Measurements from ENCODE around the gene GALNT11. TPM values are rescaled to one million over a fixed set of nuclear protein-coding genes. Genes with fewer than 3 reads are reported as not detected.

Gene GALNT11
- polyA plus RNA-seq, 3 donors: 17.7 to 25.9 (median 20.6) TPM

GRCh38 chr7:152144557-152145245 lies 119.2 kb downstream of the GALNT11 start:
- H3K36me3 Mint-ChIP-seq: peaks cover 92 to 100% of the 10 kb centered on the region in 2 donors
- Histone ChIP-seq H3K4me1 (ENCODE audit: control insufficient read depth in 1 of 2, insufficient read depth in 2 of 2, low read length in 2 of 2) (no peaks in the 10 kb centered on the region), H2AFZ (ENCODE audit: insufficient read depth, low read depth, low read length, poor library complexity, severe bottlenecking) (no peak overlapping the region), H3K4me3 (replicated peaks in 1 of 3; ENCODE audit: low read depth in 2 of 3, low read length in 3 of 3) (no peak overlapping the region), H4K20me1 (ENCODE audit: insufficient read depth, low read length) (peaks cover 65% of the 10 kb centered on the region), H3K4me2 (replicated peaks; ENCODE audit: extremely low read depth, low read length, poor library complexity, severe bottlenecking) (no peak overlapping the region), H3K36me3 (replicated peaks in 1 of 2; ENCODE audit: control insufficient read depth in 1 of 2, insufficient read depth in 2 of 2, low read length in 2 of 2) (peaks cover 95 to 100% of the 10 kb centered on the region in 2 donors), H3K27me3 (ENCODE audit: control insufficient read depth in 2 of 2, insufficient read depth in 2 of 2, low read length in 2 of 2) (no peaks in the 10 kb centered on the region), H3K27ac (ENCODE audit: low read depth in 1 of 2, low read length in 2 of 2) (no peak overlapping the region), H3K9ac (ENCODE audit: insufficient read depth, low read length, poor library complexity, severe bottlenecking) (no peak overlapping the region), H3K9me3 (replicated peaks in 1 of 2; ENCODE audit: control insufficient read depth in 1 of 2, insufficient read depth in 1 of 2, low read length in 2 of 2) (no peaks in the 10 kb centered on the region), H3K79me2 (ENCODE audit: insufficient read depth, low read length) (no peaks in the 10 kb centered on the region)
- H3K4me1 Mint-ChIP-seq: no peaks in the 10 kb centered on the region
- no peak for DNase-seq
- H3K27me3 Mint-ChIP-seq (ENCODE audit: low read depth in 3 of 3): no peaks in the 10 kb centered on the region
- 88% methylated on average over 7 of the region's 12 CpGs for whole genome bisulfite sequencing (ENCODE audit: insufficient coverage)
- peaks cover 0 to 2% (median 0%) of the 10 kb centered on the region in 7 donors for H3K9me3 Mint-ChIP-seq
- TF ChIP-seq, protein P1, sequence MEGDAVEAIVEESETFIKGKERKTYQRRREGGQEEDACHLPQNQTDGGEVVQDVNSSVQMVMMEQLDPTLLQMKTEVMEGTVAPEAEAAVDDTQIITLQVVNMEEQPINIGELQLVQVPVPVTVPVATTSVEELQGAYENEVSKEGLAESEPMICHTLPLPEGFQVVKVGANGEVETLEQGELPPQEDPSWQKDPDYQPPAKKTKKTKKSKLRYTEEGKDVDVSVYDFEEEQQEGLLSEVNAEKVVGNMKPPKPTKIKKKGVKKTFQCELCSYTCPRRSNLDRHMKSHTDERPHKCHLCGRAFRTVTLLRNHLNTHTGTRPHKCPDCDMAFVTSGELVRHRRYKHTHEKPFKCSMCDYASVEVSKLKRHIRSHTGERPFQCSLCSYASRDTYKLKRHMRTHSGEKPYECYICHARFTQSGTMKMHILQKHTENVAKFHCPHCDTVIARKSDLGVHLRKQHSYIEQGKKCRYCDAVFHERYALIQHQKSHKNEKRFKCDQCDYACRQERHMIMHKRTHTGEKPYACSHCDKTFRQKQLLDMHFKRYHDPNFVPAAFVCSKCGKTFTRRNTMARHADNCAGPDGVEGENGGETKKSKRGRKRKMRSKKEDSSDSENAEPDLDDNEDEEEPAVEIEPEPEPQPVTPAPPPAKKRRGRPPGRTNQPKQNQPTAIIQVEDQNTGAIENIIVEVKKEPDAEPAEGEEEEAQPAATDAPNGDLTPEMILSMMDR (IDR thresholded peaks at IDR 0.05): no peak
- H3K4me3 Mint-ChIP-seq: no peak overlapping the region
- peak overlapping the region in 2 of 7 donors; percentile 47 to 50 for H3K27ac Mint-ChIP-seq
- intact Hi-C loops (cut with micrococcal nuclease): no loop called here

GRCh38 chr7:152145853-152146466 lies 120.5 kb downstream of the GALNT11 start:
- peaks cover 0 to 2% (median 0%) of the 10 kb centered on the region in 3 donors for H3K27me3 Mint-ChIP-seq (ENCODE audit: low read depth in 3 of 3)
- Histone ChIP-seq H3K9ac (ENCODE audit: insufficient read depth, low read length, poor library complexity, severe bottlenecking) (no peak overlapping the region), H3K9me3 (replicated peaks in 1 of 2; ENCODE audit: control insufficient read depth in 1 of 2, insufficient read depth in 1 of 2, low read length in 2 of 2) (no peaks in the 10 kb centered on the region), H3K27me3 (ENCODE audit: control insufficient read depth in 2 of 2, insufficient read depth in 2 of 2, low read length in 2 of 2) (no peaks in the 10 kb centered on the region), H3K79me2 (ENCODE audit: insufficient read depth, low read length) (no peaks in the 10 kb centered on the region), H3K4me3 (replicated peaks in 1 of 3; ENCODE audit: low read depth in 2 of 3, low read length in 3 of 3) (no peak overlapping the region), H3K36me3 (replicated peaks in 1 of 2; ENCODE audit: control insufficient read depth in 1 of 2, insufficient read depth in 2 of 2, low read length in 2 of 2) (peaks cover 95 to 100% of the 10 kb centered on the region in 2 donors), H2AFZ (ENCODE audit: insufficient read depth, low read depth, low read length, poor library complexity, severe bottlenecking) (no peak overlapping the region), H3K4me1 (ENCODE audit: control insufficient read depth in 1 of 2, insufficient read depth in 2 of 2, low read length in 2 of 2) (no peaks in the 10 kb centered on the region), H3K4me2 (replicated peaks; ENCODE audit: extremely low read depth, low read length, poor library complexity, severe bottlenecking) (no peak overlapping the region), H4K20me1 (ENCODE audit: insufficient read depth, low read length) (peaks cover 67% of the 10 kb centered on the region), H3K27ac (ENCODE audit: low read depth in 1 of 2, low read length in 2 of 2) (peak overlapping the region in 1 of 2 donors; percentile 1)
- TF ChIP-seq, protein P1 (IDR thresholded peaks at IDR 0.05): peak; percentile 51
- peaks cover 0 to 2% (median 0%) of the 10 kb centered on the region in 7 donors for H3K9me3 Mint-ChIP-seq
- peaks cover 90 to 100% of the 10 kb centered on the region in 2 donors for H3K36me3 Mint-ChIP-seq
- H3K27ac Mint-ChIP-seq: no peak overlapping the region
- no peak overlapping the region for H3K4me3 Mint-ChIP-seq
- H3K4me1 Mint-ChIP-seq: no peaks in the 10 kb centered on the region
- no peak for DNase-seq
- intact Hi-C loops (cut with micrococcal nuclease): no loop called here
- WGBS (ENCODE audit: insufficient coverage): 79% methylated on average over 3 of the region's 4 CpGs

Measured in CD14-positive monocyte (primary cell).